Right renal cortex interstitium (tissue), 3 donors: ENCODE results near the gene GPSM1. TPM values are rescaled to one million over a fixed set of nuclear protein-coding genes. Genes with fewer than 3 reads are reported as not detected.

Experiments
- DNase-seq, 3 donors: peaks; one replicate each; pipeline ENCODE4 v3.0.0-alpha.2; 2013; ENCODE audit warnings: low read depth in 3 of 3, low spot score in 2 of 3
- polyA plus RNA-seq, 3 donors: library from polyadenylated mRNA; unstranded; fragments of 120-200 nt; gene quantifications; one replicate each; pipeline ENCODE4 v1.2.1, GENCODE V29; 2013; ENCODE audit not compliant: insufficient read length in 3 of 3

GPSM1 gene
- polyA plus RNA-seq, 3 donors: 22.2 to 22.9 (median 22.7) TPM

- DNase-seq: no peak
Observed at GRCh38 chr9:136289651-136290507, 37.5 kb upstream of the GPSM1 start.

GRCh38 chr9:136290508-136291000 lies 36.8 kb upstream of the GPSM1 start:
- no peak for DNase-seq

- DNase-seq: no peak
Observed at GRCh38 chr9:136291306-136292025, 35.9 kb upstream of the GPSM1 start.

GRCh38 chr9:136292026-136292538 lies 35.3 kb upstream of the GPSM1 start:
- DNase-seq: no peak

GRCh38 chr9:136292591-136293448 lies 34.5 kb upstream of the GPSM1 start:
- no peak for DNase-seq

GRCh38 chr9:136293476-136294077 lies 33.8 kb upstream of the GPSM1 start:
- DNase-seq: no peak

GRCh38 chr9:136294437-136294836 lies 32.9 kb upstream of the GPSM1 start:
- DNase-seq: no peak

- no peak for DNase-seq
Observed at GRCh38 chr9:136295055-136295454, 32.3 kb upstream of the GPSM1 start.

GRCh38 chr9:136295542-136296433 lies 31.6 kb upstream of the GPSM1 start:
- peak in 1 of 3 donors; percentile 47 for DNase-seq

- DNase-seq: no peak
Observed at GRCh38 chr9:136296434-136297015, 30.8 kb upstream of the GPSM1 start.

GRCh38 chr9:136297016-136297691 lies 30.2 kb upstream of the GPSM1 start:
- no peak for DNase-seq

GRCh38 chr9:136297766-136298735 lies 29.3 kb upstream of the GPSM1 start:
- DNase-seq: no peak

- DNase-seq: no peak
Observed at GRCh38 chr9:136299116-136299515, 28.2 kb upstream of the GPSM1 start.

- DNase-seq: no peak
Observed at GRCh38 chr9:136299541-136299940, 27.8 kb upstream of the GPSM1 start.

- no peak for DNase-seq
Observed at GRCh38 chr9:136300016-136300545, 27.3 kb upstream of the GPSM1 start.

GRCh38 chr9:136300866-136301265 lies 26.5 kb upstream of the GPSM1 start:
- DNase-seq: no peak

- DNase-seq: no peak
Observed at GRCh38 chr9:136302527-136302926, 24.8 kb upstream of the GPSM1 start.
